ENCODE results near the gene GIMAP8.

Gene GIMAP8

GRCh38 chr7:150462413-150462812 is 12.0 kb downstream of the GIMAP8 start:
- POLR2A ChIA-PET, result no interaction called here
- no peak for TF ChIP-seq FOXK2 (IDR thresholded peaks at IDR 0.05)
- CTCF ChIA-PET, result no interaction called here
- no peak for DNase-seq (ENCODE audit: extremely low spot score)

GRCh38 chr7:150463461-150463860 is 13.0 kb downstream of the GIMAP8 start:
- DNase-seq (ENCODE audit: extremely low spot score), result no peak
- ChIA-PET POLR2A (no interaction called here), CTCF (no interaction called here)
- TF ChIP-seq TARDBP (IDR thresholded peaks at IDR 0.05) (no peak), PKNOX1 (IDR thresholded peaks at IDR 0.05) (no peak), SP1 (IDR thresholded peaks at IDR 0.05) (no peak), ELF4 (IDR thresholded peaks at IDR 0.05) (no peak), FOXK2 (IDR thresholded peaks at IDR 0.05) (no peak), L3MBTL2 (conservative IDR thresholded peaks at IDR 0.05) (no peak), ZNF384 (IDR thresholded peaks at IDR 0.05) (no peak), FOXA1 (IDR thresholded peaks at IDR 0.05) (no peak), BHLHE40 (IDR thresholded peaks at IDR 0.05; ENCODE audit: borderline replicate concordance) (no peak), HDGF (IDR thresholded peaks at IDR 0.05; ENCODE audit: borderline replicate concordance) (no peak), FOXM1 (IDR thresholded peaks at IDR 0.05; ENCODE audit: borderline replicate concordance) (no peak), SUZ12 (IDR thresholded peaks at IDR 0.05) (no peak), LEF1 (IDR thresholded peaks at IDR 0.05; ENCODE audit: borderline replicate concordance) (no peak), ARNT (IDR thresholded peaks at IDR 0.05) (no peak)

- no peak for DNase-seq (ENCODE audit: extremely low spot score)
- ChIA-PET POLR2A (no interaction called here), CTCF (interaction anchor here (0.5 kb wide), 1 partner anchor 74 kb away, joined by 3 read pairs; no protein-coding TSS in a partner anchor)
- TF ChIP-seq SP1 (IDR thresholded peaks at IDR 0.05), result no peak
- no peak for TF ChIP-seq ELF4 (IDR thresholded peaks at IDR 0.05)
- TF ChIP-seq LEF1 (IDR thresholded peaks at IDR 0.05; ENCODE audit: borderline replicate concordance), result no peak
- TF ChIP-seq SUZ12 (IDR thresholded peaks at IDR 0.05), result no peak
- TF ChIP-seq TARDBP (IDR thresholded peaks at IDR 0.05), result no peak
- no peak for TF ChIP-seq L3MBTL2 (conservative IDR thresholded peaks at IDR 0.05)
- TF ChIP-seq FOXM1 (IDR thresholded peaks at IDR 0.05; ENCODE audit: borderline replicate concordance), result no peak
- TF ChIP-seq ZNF384 (IDR thresholded peaks at IDR 0.05), result no peak
- no peak for TF ChIP-seq FOXA1 (IDR thresholded peaks at IDR 0.05)
- no peak for TF ChIP-seq FOXK2 (IDR thresholded peaks at IDR 0.05)
- no peak for TF ChIP-seq HDGF (IDR thresholded peaks at IDR 0.05; ENCODE audit: borderline replicate concordance)
- TF ChIP-seq CTBP1 (IDR thresholded peaks at IDR 0.05; ENCODE audit: borderline replicate concordance), result no peak
- no peak for TF ChIP-seq ARNT (IDR thresholded peaks at IDR 0.05)
- no peak for TF ChIP-seq NFRKB (IDR thresholded peaks at IDR 0.05)
- TF ChIP-seq BHLHE40 (IDR thresholded peaks at IDR 0.05; ENCODE audit: borderline replicate concordance), result no peak
- TF ChIP-seq PKNOX1 (IDR thresholded peaks at IDR 0.05), result no peak
Observed at GRCh38 chr7:150464962-150465361, 14.5 kb downstream of the GIMAP8 start.

- ChIA-PET POLR2A (no interaction called here), CTCF (interaction anchor here (0.5 kb wide), 1 partner anchor 73 kb away, joined by 3 read pairs; no protein-coding TSS in a partner anchor)
- no peak for DNase-seq (ENCODE audit: extremely low spot score)
- TF ChIP-seq HDGF (IDR thresholded peaks at IDR 0.05; ENCODE audit: borderline replicate concordance) (no peak), ARNT (IDR thresholded peaks at IDR 0.05) (no peak), PKNOX1 (IDR thresholded peaks at IDR 0.05) (no peak), CTBP1 (IDR thresholded peaks at IDR 0.05; ENCODE audit: borderline replicate concordance) (no peak), SUZ12 (IDR thresholded peaks at IDR 0.05) (no peak), FOXA1 (IDR thresholded peaks at IDR 0.05) (no peak), FOXM1 (IDR thresholded peaks at IDR 0.05; ENCODE audit: borderline replicate concordance) (no peak), FOXK2 (IDR thresholded peaks at IDR 0.05) (no peak)
Observed at GRCh38 chr7:150465414-150465813, 15.0 kb downstream of the GIMAP8 start.

- TF ChIP-seq SUZ12 (IDR thresholded peaks at IDR 0.05), result no peak
- TF ChIP-seq SP1 (IDR thresholded peaks at IDR 0.05), result no peak
- TF ChIP-seq CTBP1 (IDR thresholded peaks at IDR 0.05; ENCODE audit: borderline replicate concordance), result no peak
- TF ChIP-seq ELF4 (IDR thresholded peaks at IDR 0.05), result no peak
- no peak for TF ChIP-seq HDGF (IDR thresholded peaks at IDR 0.05; ENCODE audit: borderline replicate concordance)
- TF ChIP-seq ZNF384 (IDR thresholded peaks at IDR 0.05), result no peak
- no peak for TF ChIP-seq TARDBP (IDR thresholded peaks at IDR 0.05)
- no peak for TF ChIP-seq FOXK2 (IDR thresholded peaks at IDR 0.05)
- no peak for TF ChIP-seq L3MBTL2 (conservative IDR thresholded peaks at IDR 0.05)
- POLR2A ChIA-PET, result no interaction called here
- DNase-seq (ENCODE audit: extremely low spot score), result no peak
- CTCF ChIA-PET, result no interaction called here
Observed at GRCh38 chr7:150466477-150466876, 16.0 kb downstream of the GIMAP8 start.

- TF ChIP-seq SUZ12 (IDR thresholded peaks at IDR 0.05) (no peak), ZNF384 (IDR thresholded peaks at IDR 0.05) (no peak), BHLHE40 (IDR thresholded peaks at IDR 0.05; ENCODE audit: borderline replicate concordance) (no peak), ELF4 (IDR thresholded peaks at IDR 0.05) (no peak), ARNT (IDR thresholded peaks at IDR 0.05) (no peak), L3MBTL2 (conservative IDR thresholded peaks at IDR 0.05) (no peak), SP1 (IDR thresholded peaks at IDR 0.05) (no peak), TARDBP (IDR thresholded peaks at IDR 0.05) (no peak), FOXK2 (IDR thresholded peaks at IDR 0.05) (no peak), CTBP1 (IDR thresholded peaks at IDR 0.05; ENCODE audit: borderline replicate concordance) (no peak), NFRKB (IDR thresholded peaks at IDR 0.05) (no peak), PKNOX1 (IDR thresholded peaks at IDR 0.05) (no peak), FOXA1 (IDR thresholded peaks at IDR 0.05) (no peak)
- CTCF ChIA-PET, result interaction anchor here (0.6 to 0.9 kb wide), 2 partner anchors 48 to 798 kb away, joined by 3 read pairs; no protein-coding TSS in a partner anchor
- POLR2A ChIA-PET, result no interaction called here
- DNase-seq (ENCODE audit: extremely low spot score), result no peak
Observed at GRCh38 chr7:150468241-150468640, 17.8 kb downstream of the GIMAP8 start.
